GM21367 (cell line): ENCODE measurements around the gene VWC2L.

Experiments
- ATAC-seq: cut with Tn5 transposase; IDR thresholded peaks from one replicate; pipeline ENCODE4 v1.9.1; 2021; ENCODE audit not compliant: unreplicated experiment

Gene VWC2L

GRCh38 chr2:214465363-214466146, 54.7 kb downstream of the VWC2L start:
- no peak for ATAC-seq

GRCh38 chr2:214469728-214470127, 58.9 kb downstream of the VWC2L start:
- ATAC-seq = no peak

- ATAC-seq = no peak
These were observed 60.5 kb downstream of the VWC2L start for GRCh38 chr2:214471382-214471781.

- no peak for ATAC-seq
These were observed 61.1 kb downstream of the VWC2L start for GRCh38 chr2:214471990-214472389.

GRCh38 chr2:214477305-214477704, 66.5 kb downstream of the VWC2L start:
- no peak for ATAC-seq

- no peak for ATAC-seq
These were observed 70.3 kb downstream of the VWC2L start for GRCh38 chr2:214481204-214481603.

GRCh38 chr2:214482728-214483127, 71.9 kb downstream of the VWC2L start:
- no peak for ATAC-seq

- no peak for ATAC-seq
These were observed 73.4 kb downstream of the VWC2L start for GRCh38 chr2:214484239-214484638.

GRCh38 chr2:214484701-214485100, 73.8 kb downstream of the VWC2L start:
- no peak for ATAC-seq

- ATAC-seq = no peak
These were observed 78.3 kb downstream of the VWC2L start for GRCh38 chr2:214489181-214489580.

GRCh38 chr2:214489702-214490101, 78.8 kb downstream of the VWC2L start:
- no peak for ATAC-seq

- ATAC-seq = no peak
These were observed 81.3 kb downstream of the VWC2L start for GRCh38 chr2:214492152-214492551.

- no peak for ATAC-seq
These were observed 81.8 kb downstream of the VWC2L start for GRCh38 chr2:214492608-214493007.

GRCh38 chr2:214497489-214497888, 86.6 kb downstream of the VWC2L start:
- ATAC-seq = no peak

- ATAC-seq = no peak
These were observed 92.7 kb downstream of the VWC2L start for GRCh38 chr2:214503568-214503967.

GRCh38 chr2:214504599-214505376, 93.9 kb downstream of the VWC2L start:
- ATAC-seq = no peak

GRCh38 chr2:214507032-214507431, 96.2 kb downstream of the VWC2L start:
- ATAC-seq = no peak

GRCh38 chr2:214514704-214515103, 103.8 kb downstream of the VWC2L start:
- ATAC-seq = no peak

- no peak for ATAC-seq
These were observed 104.3 kb downstream of the VWC2L start for GRCh38 chr2:214515111-214515510.

GRCh38 chr2:214519258-214519818, 108.5 kb downstream of the VWC2L start:
- no peak for ATAC-seq

- no peak for ATAC-seq
These were observed 118.2 kb downstream of the VWC2L start for GRCh38 chr2:214529021-214529420.

GRCh38 chr2:214529514-214529913, 118.7 kb downstream of the VWC2L start:
- no peak for ATAC-seq
